Left lung (tissue), 10 donors: ENCODE results near the gene UBD. TPM values are rescaled to one million over a fixed set of nuclear protein-coding genes. Genes with fewer than 3 reads are reported as not detected.

ENCODE experiments used
- ATAC-seq: fragments of 200-7000 bp; cut with Tn5 transposase; one replicate; pipeline ENCODE4 v1.9.1; 2020; ENCODE audit warnings: moderate library complexity
- DNase-seq, 4 donors: peaks; one replicate each; pipeline ENCODE4 v3.0.0-alpha.2; 2013 to 2020
- H3K27ac ChIP-seq, 2 donors: fragments of 200-600 bp; sonication (generic) in 1 of 2; one replicate each; pipeline versions ENCODE4 v1.5.0 to v1.8.0; 2020 to 2021
- H3K27me3 ChIP-seq, 2 donors: fragments of 200-600 bp; sonication (generic) in 1 of 2; one replicate each; pipeline versions ENCODE4 v1.5.0 to v1.8.0; 2020 to 2021
- H3K36me3 ChIP-seq, 2 donors: fragments of 200-600 bp; sonication (generic) in 1 of 2; one replicate each; pipeline versions ENCODE4 v1.5.0 to v1.8.0; 2020 to 2021
- H3K4me1 ChIP-seq, 2 donors: fragments of 200-600 bp; one replicate each; pipeline ENCODE4 v1.8.0; 2021
- H3K4me3 ChIP-seq, 2 donors: fragments of 200-600 bp; sonication (generic) in 1 of 2; one replicate each; pipeline versions ENCODE4 v1.5.0 to v1.8.0; 2020 to 2021; ENCODE audit warnings: mild to moderate bottlenecking in 1 of 2
- H3K9me3 ChIP-seq, 2 donors: fragments of 200-600 bp; sonication (generic) in 1 of 2; one replicate each; pipeline versions ENCODE4 v1.5.0 to v1.8.0; 2020 to 2021
- CTCF ChIP-seq, 2 donors: fragments of 200-600 bp; sonication (generic) in 1 of 2; IDR thresholded peaks; one replicate each; pipeline versions ENCODE4 v1.5.0 to v1.8.0; 2021; ENCODE audit warnings: antibody characterized with exemption in 2 of 2
- intact Hi-C, 2 donors: fragments of 100-400 bp; cut with DNase I; formaldehyde crosslinking; loops; one replicate each; pipeline versions ENCODE4 v1.11.2 to v1.14.2; 2022
- polyA plus RNA-seq, 6 donors: library from polyadenylated mRNA; unstranded; fragments of 120-200 nt; gene quantifications; one replicate each; pipeline ENCODE4 v1.2.1, GENCODE V29; 2013; ENCODE audit not compliant: insufficient read length in 6 of 6
- total RNA-seq, 2 donors: library from RNA; stranded (reverse); fragmentation: NEBNext Ultra II Directional; extraction: Animal tissue kit (Norgen Biotek cat#: 25700); gene quantifications; one replicate each; pipeline ENCODE4 v1.2.1, GENCODE V29; 2021
- donor health status: DM: no; HTN: yes; CAD: no.
- donor health status: DM: no; HTN: no; CAD: no.

Gene UBD
- total and polyA plus RNA-seq, 8 donors, result 0.25 to 2.7 (median 1.3) TPM

- Histone ChIP-seq H3K27me3 (peaks cover 0 to 3% of the 10 kb centered on the region in 2 donors), H3K4me3 (no peak overlapping the region), H3K36me3 (no peaks in the 10 kb centered on the region), H3K27ac (no peak overlapping the region), H3K9me3 (no peaks in the 10 kb centered on the region), H3K4me1 (no peaks in the 10 kb centered on the region)
- no peak for ATAC-seq
- no peak for DNase-seq
- no peak for TF ChIP-seq CTCF (IDR thresholded peaks at IDR 0.05)
- intact Hi-C loops, result no loop called here
Observed at GRCh38 chr6:29519291-29520010, 40.1 kb downstream of the UBD start.

GRCh38 chr6:29517728-29518440 lies 41.6 kb downstream of the UBD start:
- no peak for ATAC-seq

GRCh38 chr6:29517245-29517644 lies 42.3 kb downstream of the UBD start:
- no peaks in the 10 kb centered on the region for H3K4me1 ChIP-seq
- no peaks in the 10 kb centered on the region for H3K27me3 ChIP-seq
- no peak for TF ChIP-seq CTCF (IDR thresholded peaks at IDR 0.05)
- no peaks in the 10 kb centered on the region for H3K36me3 ChIP-seq
- no peak overlapping the region for H3K27ac ChIP-seq
- H3K4me3 ChIP-seq, result no peak overlapping the region
- H3K9me3 ChIP-seq, result no peaks in the 10 kb centered on the region
- intact Hi-C loops, result no loop called here
- ATAC-seq, result no peak
- no peak for DNase-seq

More at GRCh38 chr6:29517728-29518440, 41.6 kb downstream of the UBD start:
- Histone ChIP-seq H3K9me3 (no peaks in the 10 kb centered on the region), H3K4me3 (no peak overlapping the region), H3K4me1 (no peaks in the 10 kb centered on the region), H3K27me3 (no peaks in the 10 kb centered on the region), H3K27ac (no peak overlapping the region), H3K36me3 (no peaks in the 10 kb centered on the region)
- no peak for DNase-seq
- TF ChIP-seq CTCF (IDR thresholded peaks at IDR 0.05), result no peak
- intact Hi-C loops, result no loop called here

GRCh38 chr6:29516108-29516507 lies 43.4 kb downstream of the UBD start:
- H3K9me3 ChIP-seq, result no peaks in the 10 kb centered on the region
- ATAC-seq (peak; percentile 78), DNase-seq (no peak)
- H3K36me3 ChIP-seq, result no peaks in the 10 kb centered on the region
- H3K4me3 ChIP-seq, result no peak overlapping the region
- no peak overlapping the region for H3K27ac ChIP-seq
- no peak for TF ChIP-seq CTCF (IDR thresholded peaks at IDR 0.05)
- no peaks in the 10 kb centered on the region for H3K4me1 ChIP-seq
- intact Hi-C loops, result no loop called here
- no peaks in the 10 kb centered on the region for H3K27me3 ChIP-seq

GRCh38 chr6:29510746-29511300 lies 48.7 kb downstream of the UBD start:
- no peak overlapping the region for H3K4me3 ChIP-seq
- ATAC-seq, result no peak
- H3K9me3 ChIP-seq, result no peaks in the 10 kb centered on the region
- TF ChIP-seq CTCF (IDR thresholded peaks at IDR 0.05), result no peak
- no peaks in the 10 kb centered on the region for H3K27me3 ChIP-seq
- H3K36me3 ChIP-seq, result no peaks in the 10 kb centered on the region
- H3K4me1 ChIP-seq, result no peaks in the 10 kb centered on the region
- no peak for DNase-seq
- intact Hi-C loops, result no loop called here
- no peak overlapping the region for H3K27ac ChIP-seq
